ENCODE data around the gene MYO1E.
"Not testable (repeated sequence)": the region's sequence is repeated elsewhere in the genome, so short reads cannot be mapped to it uniquely, and the experiment has no call there.

MYO1E gene

DNA sequence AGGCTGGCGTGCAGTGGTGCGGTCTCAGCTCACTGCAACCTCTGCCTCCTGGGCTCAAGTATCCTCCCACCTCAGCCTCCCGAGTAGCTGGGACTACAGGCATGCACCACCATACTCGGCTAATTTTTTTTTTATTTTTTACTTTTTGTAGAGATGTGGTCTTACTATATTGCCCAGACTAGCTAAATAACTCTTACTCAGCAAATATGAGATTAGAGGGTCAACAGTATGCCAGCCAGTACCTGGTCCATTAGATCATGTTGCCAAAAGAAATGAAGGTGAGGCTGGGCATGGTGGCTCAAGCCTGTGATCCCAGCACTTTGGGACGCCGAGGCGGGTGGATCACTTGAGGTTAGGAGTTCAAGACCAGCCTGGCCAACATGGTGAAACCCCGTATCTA, 210.6 kb downstream of the MYO1E start:
- DNase-seq (ENCODE audit: low spot score): not testable (repeated sequence)

DNA sequence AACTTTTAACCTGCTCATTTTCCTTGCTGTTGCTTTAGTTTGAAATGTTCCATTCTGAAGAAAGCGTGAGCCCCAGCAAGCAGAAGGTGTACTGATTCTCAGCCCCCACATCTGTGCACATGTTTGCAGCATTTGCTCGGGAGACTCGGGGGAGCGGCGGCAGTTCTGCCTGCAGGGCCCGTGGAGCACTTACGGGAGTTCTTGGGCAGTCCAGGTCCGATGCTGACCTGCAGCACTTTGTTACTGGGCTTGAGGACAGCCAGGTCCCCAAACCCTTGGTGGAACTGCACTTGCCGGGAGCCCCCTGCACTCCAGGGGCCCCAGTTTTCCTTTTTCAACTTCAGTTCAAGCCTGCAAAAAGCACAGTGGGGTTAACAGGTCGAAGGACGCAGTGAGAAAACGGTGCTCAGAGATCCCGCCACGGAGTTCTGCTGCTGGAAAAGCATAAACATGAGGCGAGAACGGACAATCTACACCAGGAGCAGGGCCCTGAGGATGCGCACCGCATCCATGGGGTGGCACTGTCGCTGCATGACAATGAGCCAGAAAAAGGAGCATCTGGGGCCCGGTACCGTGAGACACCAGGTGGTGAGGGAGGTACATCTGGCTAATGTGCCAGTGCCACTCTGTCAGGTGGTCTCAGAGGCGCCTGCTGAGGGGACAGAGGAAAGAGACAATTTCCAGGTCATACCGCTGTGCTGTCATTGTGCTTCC, 211.6 kb downstream of the MYO1E start:
- peak; percentile 71 for DNase-seq (ENCODE audit: low spot score)

DNA sequence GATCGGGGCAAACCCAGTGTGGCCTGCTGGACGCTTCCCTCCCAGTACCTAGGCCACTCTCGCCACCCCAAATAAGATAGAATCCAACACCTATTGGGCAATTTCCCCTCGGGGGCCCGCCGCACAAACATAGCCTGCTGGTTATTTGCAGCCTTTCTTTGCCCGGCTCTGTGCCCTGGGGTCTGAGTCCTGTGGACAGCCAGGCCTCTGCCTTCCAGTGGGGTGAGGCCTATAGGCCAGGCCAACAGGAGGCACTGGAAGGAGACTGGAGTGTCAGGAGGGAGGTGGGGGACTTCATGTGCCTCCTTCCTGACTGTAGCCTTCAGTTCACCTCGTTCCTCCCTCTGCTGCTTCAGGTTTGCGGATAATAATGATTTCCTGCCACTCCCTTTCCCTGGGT, 213.5 kb downstream of the MYO1E start:
- no peak for DNase-seq (ENCODE audit: low spot score)

DNA sequence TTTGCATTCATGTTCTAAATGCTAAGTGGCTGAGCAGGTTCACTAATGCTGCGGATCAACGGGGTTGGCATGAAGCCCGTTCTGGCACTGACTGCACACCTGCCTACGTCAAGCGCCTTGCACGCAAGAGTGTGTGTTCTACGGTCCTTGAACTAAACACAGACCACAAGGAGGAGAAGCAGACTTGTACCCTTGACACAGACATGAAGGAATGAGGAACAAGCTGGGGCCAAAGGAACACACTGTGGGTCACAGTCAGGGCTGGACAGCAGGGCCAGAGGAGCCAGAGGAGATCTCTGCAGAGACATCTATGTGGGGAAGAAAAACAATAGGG, 214.0 kb downstream of the MYO1E start:
- no peak for DNase-seq (ENCODE audit: low spot score)

DNA sequence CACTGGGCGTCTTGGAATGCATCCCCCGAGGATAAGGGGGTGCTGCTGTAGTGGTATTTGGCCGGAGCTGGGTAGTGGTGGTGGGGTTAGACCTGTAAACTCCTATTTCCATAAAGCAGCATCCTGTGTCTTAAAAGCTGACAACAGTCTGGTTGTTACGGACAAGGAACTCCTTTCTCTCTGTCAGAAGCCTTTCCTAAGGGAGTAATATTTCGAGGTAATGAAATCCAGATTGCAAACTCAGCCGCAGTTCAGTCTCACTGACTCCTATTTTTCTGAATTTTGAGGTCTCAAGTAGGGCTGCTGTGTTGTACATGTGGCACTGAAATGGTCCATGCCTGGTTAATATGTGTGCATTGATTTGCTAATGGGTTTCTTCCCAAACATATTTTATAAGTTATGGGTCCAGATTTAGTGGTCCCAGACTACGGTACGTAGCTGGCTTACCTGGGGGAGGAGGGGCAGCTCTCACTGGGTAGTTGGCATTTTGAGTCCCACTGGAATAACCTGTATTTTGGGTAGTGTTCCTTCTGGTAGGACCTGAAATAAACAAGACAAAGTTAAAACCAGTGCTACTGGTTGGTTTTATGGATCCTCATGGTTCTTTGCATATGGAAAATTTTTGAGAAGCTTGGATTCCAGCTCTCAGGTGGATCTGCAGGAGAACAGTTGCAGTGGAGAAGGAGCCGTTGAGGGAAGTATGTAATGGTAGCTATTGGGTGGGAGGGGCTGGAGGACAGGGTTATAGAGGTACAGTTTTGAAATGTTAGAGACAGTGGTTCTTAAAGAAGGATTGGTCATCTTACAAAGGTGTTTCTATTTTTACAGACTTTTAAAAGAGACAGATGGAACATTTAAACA, 214.6 kb downstream of the MYO1E start:
- DNase-seq (ENCODE audit: low spot score): no peak

DNA sequence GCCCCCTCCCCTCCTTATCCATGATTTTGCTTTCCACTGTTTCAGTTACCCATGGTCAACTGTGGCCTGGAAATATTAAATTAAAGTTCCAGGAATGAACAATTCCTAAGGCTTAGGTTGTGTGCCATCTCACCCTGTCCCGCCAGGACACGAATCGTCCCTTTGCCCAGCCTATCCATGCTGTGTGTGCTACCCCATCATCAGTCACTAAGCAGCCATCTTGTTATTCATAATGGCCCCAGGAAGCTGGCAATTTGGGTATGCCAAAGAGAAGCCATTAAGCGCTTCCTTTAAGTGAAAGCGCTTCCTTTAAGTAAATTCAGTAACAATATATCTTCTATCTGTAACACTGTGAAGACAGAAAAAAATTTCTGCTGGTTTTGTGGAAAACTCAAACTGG, 215.3 kb downstream of the MYO1E start:
- DNase-seq (ENCODE audit: low spot score): no peak

DNA sequence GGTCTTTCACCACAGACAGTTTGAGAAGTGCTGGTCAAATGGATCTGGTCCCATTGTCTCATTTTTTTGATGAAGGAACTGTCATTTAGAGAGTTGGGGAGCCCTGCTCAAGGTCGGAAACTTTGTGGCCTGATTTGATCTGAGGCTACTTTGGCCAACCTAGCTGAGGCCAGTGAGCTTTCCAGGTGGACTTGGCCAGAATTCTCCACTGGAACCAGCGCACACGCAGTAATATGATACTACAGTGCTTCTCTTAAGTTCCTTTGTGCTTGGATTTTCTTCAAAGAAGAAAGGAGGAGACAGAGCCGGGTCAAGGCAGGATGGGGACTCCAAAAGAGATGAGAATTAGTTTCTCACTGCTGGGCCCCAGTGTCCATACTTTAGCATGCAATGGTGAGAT, 217.2 kb downstream of the MYO1E start:
- no peak for DNase-seq (ENCODE audit: low spot score)

DNA sequence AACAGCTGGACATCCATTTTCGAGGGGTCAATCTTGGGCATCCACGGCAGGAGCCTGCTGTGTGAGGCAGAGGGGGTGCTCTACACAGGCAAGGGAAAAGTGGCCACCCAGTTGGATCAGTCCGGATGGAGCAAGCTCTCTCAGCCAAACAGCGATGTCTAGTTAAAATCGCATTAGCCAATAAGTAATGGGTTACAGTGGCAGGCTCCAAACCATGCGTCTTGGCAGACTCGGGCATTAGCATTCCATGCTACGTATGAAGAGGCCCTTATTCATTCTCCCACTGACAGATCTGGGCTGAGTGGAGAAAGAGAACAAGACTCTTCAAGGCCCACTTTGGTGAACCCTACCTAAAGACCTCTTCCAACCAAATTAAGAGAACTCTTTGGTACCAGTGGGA, 218.4 kb downstream of the MYO1E start:
- no peak for DNase-seq (ENCODE audit: low spot score)

DNA sequence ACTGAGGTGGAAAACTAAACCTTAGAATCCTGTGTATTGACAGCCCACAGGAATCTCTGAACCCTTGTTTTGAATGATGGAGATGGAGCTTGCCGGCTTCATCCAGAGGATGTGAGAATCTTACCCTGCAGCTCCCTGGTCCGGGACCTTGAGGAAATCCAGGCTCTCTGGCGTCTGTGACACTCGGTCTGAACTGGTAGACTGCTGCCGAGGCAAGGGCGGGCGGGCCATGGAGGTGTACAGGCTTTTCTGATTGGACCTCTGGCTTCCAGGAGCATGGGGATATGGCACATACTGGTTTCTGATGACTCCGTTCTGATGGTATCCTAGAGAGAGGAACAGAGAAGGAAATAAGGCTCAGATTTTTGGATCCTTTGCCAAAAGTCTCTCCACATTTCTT, 219.2 kb downstream of the MYO1E start:
- no peak for DNase-seq (ENCODE audit: low spot score)

DNA sequence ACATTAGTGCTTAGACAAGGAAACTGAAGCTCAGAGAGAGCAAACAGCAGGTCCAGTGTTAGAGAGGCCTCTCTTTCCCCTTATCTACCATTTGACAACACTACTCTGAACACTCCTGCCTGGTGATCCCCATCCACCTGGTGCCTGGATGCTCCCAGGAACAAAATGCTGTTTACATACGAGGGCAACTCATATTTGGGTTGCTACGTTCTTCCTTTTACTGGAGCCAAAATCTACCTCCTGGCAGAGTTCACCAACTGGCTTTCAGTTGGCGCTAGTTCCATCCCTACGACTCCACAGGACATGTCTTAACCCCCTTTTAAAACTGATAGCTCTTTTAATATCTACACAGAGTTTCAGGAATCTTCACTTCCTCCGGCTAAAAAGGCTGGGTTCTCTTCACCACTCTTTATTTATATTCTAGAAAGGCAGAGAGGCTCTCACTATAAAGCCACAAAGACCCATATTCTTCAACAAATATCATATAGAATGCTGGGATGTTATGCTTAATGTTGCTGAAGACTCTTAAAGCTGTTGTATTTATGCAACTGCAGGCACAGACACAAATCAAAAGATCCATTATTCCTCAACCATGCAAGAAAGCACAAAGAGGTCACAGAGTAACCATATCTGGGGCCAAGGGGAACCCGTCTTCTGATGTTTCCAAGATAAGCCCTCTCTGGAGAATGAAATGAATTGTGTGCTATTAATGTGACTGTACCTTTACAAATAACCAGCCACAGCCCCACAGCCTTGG, 219.8 kb downstream of the MYO1E start:
- no peak for DNase-seq (ENCODE audit: low spot score)

DNA sequence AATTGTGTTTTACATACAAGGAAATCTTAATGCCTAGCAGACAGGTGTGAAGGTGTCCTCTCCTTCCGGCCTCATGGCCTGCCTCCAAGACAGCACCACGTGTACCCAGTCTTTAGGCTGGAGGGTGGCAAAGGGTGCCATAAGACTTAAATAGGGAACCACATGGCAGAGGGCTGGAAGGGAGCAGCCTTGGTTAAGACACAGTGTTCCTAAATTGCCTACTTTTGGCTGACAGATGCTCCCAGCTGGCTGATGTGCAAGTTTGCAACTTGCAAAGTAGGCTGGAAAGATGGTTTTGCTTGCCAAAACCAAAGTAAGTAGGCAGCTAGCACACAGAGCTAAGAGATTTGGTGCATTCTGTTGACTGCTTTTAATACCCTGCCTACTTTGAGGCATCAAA, 222.5 kb downstream of the MYO1E start:
- no peak for DNase-seq (ENCODE audit: low spot score)

DNA sequence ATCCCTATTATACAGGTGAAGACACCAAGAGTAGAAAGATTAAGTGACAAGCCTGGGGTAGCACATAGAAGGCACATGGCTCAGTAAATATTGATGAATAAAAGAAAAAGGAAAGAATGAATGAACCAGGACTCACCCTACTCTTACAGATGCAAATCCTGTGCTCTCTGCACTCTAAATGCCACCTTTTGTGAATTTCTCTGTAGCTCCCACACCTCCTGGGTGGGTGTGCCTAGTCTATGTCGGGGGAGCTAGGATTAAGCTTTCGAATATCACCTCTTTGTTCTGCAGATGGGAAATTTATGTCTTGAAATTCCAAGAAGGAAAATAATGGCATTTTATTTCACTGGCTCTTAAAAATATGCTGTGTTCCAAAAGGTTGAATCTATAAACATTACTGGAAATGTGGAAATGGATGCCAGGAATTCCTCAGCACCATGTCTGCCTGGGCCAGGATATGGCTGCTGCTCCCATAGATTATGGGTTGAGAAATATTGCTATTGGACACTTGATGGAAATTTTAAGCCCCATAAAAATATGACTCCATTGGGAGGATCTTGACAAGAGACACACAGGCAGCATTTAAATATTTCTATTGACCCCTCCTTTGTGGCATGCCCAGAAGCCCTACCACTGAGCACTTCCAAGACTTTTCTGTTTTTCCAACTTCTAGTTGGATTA, 224.4 kb downstream of the MYO1E start:
- DNase-seq (ENCODE audit: low spot score): no peak

DNA sequence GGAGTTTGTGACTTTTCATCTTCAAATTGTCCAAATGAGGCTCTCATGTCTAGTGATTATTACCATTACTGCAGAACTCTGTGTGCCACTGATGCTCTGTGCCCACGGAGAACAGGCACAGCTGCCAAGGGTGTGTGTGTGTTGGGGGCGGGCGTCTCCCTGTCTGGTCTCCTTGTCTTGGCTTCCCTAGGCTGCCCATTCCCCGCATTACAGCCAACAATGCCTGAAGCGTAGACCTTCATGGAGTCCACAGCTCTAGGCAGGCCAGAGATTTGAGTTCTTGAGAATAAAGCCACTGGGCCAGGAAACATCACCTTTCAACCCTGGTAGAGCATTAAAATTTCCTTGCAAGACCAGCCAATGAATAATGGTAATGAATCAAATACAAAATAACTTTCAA, 225.0 kb downstream of the MYO1E start:
- no peak for DNase-seq (ENCODE audit: low spot score)

DNA sequence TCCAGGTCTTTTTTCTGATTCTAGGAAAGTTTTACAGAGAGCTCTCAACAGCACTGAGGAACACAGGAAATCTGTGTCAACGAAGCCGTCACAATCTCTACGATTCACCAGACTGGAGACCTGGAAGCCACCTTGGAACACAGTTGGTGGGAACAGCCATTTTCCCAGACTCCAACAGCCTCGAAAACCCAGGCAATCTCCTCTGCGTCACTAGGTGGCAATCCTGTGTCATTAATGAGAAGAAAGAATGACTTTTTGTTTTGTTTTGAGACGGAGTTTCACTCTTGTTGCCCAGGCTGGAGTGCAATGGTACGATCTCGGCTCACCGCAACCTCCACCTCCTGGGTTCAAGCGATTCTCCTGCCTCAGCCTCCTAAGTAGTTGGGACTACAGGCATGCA, 228.1 kb downstream of the MYO1E start:
- not testable (repeated sequence) for DNase-seq (ENCODE audit: low spot score)

DNA sequence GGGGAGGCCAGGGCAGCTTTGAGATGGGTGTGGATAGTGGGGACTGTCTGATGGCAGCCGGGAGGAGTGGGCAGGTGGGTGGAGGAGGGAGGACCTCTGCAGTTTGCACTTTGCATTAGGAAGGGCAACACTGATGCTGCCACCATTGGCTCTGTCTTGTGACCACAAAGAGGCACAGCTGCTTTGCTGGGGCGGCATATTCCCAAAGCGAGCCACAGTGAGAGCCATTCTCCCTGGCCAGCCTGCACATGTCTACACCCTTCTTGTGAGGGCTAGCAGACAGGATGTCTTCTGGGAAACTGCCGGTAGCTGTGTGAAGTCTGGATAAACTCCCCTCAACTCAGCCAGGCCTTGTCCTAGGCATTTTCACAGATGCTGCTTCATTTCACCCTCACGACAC, 229.4 kb downstream of the MYO1E start:
- DNase-seq (ENCODE audit: low spot score): no peak

DNA sequence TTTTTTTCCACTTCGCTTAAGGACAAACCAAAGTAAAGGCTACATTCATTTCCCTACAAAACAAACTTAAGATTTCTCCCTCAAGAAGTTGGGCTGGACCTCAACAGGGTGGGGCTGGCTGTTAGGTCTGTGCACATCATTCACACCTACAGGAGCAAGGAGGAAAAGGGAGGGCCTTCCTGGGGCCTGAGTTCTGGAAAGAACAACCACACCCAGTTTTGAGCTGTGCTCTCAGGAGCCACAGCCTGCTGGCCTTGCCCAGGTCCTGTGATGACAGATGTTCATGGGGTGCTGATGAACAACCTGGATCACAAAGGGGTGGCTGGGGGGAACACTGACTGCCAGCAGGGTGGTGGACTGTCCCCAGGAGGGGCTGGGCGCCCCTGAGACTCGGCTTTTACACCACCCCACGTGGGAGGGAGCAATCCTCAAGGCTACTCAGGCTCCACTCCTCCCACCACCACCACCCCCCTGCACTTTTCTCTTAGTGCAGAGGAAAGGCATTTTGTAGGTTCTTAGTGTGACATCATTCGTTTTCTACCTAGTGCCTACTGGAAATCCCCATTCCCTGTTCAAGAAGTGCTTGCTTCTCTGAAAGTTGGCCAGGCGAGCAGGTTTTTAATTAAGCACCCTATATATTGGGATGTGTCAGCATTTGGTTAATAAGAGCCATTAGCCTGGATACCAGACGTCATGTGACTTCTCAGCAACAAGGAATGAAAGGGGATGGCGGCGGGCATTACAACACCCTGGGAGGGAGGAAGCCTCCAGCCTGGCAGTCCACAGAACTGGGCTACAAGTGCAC, 232.0 kb downstream of the MYO1E start:
- no peak for DNase-seq (ENCODE audit: low spot score)

DNA sequence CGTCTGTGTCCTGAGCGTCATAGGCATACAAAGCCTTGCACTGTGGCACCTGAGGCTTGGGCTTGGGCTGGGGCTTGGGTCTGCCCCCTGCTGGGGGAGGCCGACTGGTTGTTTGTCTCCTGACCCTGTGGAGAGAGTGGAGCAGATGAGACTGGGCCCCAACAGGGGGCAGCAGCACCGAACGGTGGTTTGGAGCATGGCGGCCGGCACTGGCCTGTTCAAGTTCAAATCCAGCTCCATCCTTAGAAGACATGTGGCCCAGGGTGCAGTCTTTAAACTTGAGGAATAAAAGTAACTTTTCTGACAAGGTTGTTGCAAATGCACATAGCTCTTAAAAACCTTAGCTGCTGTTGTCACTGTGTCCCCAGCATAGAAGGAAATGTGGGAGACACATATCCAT, 234.4 kb downstream of the MYO1E start:
- peak; percentile 86 for DNase-seq (ENCODE audit: low spot score)

DNA sequence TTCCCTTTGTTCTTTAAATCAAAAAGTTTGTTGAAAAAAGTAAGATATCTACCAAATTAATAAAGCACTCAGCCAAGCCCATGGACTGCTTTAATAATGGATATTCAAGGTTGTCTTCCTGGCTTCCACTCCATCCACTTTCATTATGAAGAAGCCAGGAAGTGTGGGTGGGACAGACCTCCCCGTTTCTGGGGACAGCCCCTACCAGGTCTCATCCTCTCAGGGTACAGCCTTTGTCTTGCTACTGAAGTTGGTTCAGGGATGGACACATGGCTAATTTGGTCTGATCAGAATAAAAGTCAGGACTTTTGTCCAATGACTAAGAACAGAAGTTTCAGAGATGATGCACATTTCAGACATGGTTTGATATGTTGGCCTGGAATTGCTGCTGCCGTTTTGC, 235.1 kb downstream of the MYO1E start:
- DNase-seq (ENCODE audit: low spot score): no peak

DNA sequence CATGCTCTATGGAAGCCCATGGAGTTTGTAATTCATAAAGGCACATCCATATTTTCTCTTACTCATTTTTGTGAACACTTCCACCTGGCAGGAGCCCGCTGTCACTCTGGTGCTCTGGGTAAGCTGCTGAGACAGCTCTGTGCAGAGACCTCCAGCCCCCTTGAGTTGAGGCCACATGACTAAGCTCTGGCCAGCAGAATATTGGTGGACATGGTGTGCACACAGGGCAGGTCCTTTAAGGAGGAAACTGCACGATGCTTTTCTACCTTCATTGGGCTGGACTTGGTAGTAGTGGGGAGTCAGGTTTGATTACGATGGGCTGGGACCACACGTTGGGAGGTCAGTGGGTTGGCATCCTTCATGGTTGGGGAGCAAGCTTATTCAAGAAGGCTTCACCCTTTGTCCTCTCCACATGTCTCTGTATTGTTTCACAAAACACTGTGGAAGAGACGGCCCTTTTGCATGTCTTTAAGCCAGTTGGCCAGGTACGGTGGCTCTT, 238.7 kb downstream of the MYO1E start:
- no peak for DNase-seq (ENCODE audit: low spot score)

DNA sequence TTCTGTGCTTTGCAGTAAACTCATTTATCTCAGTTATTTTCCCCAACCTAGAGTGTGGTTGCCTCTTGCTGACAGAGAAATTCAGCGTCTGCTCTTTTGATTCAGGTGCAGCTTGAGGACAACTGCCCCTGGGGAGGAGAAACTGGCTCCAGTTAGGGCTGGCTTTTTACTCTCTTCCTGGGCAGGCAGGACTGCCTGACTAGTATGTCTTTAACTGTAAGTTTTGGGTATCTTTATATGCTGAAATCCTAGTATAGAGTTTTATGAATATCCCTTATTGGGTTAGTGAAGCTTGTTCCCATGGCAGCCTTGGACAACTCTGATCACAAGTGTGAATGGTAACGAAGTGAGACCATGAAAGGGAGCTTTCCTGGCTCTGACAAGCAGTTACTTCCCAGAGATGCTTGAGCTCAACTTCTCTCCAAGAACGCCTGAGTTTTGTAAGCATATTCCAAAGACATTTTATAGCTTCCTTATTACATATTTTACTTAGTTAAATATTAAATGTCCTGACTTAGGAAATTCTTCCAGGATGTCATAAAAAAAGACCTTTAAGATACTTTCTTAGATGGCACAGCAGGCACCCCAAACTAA, 240.6 kb downstream of the MYO1E start:
- no peak for DNase-seq (ENCODE audit: low spot score)

DNA sequence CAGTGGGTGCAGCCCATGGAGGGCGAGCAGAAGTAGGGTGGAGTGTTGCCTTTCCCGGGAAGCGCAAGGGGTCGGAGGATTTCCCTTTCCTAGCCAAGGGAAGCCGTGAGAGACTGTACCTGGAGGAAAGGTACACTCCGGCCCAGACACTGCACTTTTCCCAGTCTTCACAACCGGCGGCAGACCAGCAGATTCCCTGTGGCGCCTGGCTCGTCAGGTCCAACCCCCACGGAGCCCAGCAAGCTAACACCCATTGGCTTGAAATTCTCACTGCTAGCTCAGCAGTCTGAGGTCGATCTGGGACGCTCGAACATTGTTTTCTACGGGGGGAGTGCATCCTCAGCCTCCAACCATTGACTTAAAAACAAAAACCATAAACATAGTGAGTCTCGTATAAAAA, 241.2 kb downstream of the MYO1E start:
- DNase-seq (ENCODE audit: low spot score): no peak
